SK-N-SH (cell line): ENCODE results near the gene CPT1B.

Source experiments
- CTCF ChIP-seq: fragments of 200-600 bp; sonication (generic); IDR thresholded peaks from 2 replicates; pipeline ENCODE4 v1.6.1; 2017; ENCODE audit warnings: antibody characterized with exemption, mild to moderate bottlenecking, moderate library complexity
- EP300 ChIP-seq, 2 experiments: IDR thresholded peaks; 2 replicates each; pipeline versions ENCODE4 v1.4.0 to v1.6.1; 2012; ENCODE audit warnings: borderline replicate concordance in 1 of 2, low read depth in 1 of 2, low read length in 1 of 2
- JUND ChIP-seq: IDR thresholded peaks from 2 replicates; pipeline ENCODE4 v1.4.0; 2012
- MAX ChIP-seq: IDR thresholded peaks from 2 replicates; pipeline ENCODE4 v1.4.0; 2012; ENCODE audit warnings: low read depth
- MEF2A ChIP-seq: IDR thresholded peaks from 2 replicates; pipeline ENCODE4 v1.4.0; 2012; ENCODE audit warnings: low read depth, borderline replicate concordance
- POLR2AphosphoS5 ChIP-seq: IDR thresholded peaks from 2 replicates; pipeline ENCODE4 v1.6.1; 2012; ENCODE audit warnings: low read depth, low read length
- REST ChIP-seq: IDR thresholded peaks from 2 replicates; pipeline ENCODE4 v1.6.1; 2012; ENCODE audit warnings: mild to moderate bottlenecking, low read depth, low read length, moderate library complexity
- RFX5 ChIP-seq: IDR thresholded peaks from 2 replicates; pipeline ENCODE4 v1.6.1; 2012; ENCODE audit warnings: mild to moderate bottlenecking, improper control_type of control experiment, low read length
- SIN3A ChIP-seq: IDR thresholded peaks from 2 replicates; pipeline ENCODE4 v1.6.1; 2012; ENCODE audit warnings: low read depth, mild to moderate bottlenecking, low read length, moderate library complexity, borderline replicate concordance
- SMC3 ChIP-seq: IDR thresholded peaks from 2 replicates; pipeline ENCODE4 v1.6.1; 2012; ENCODE audit warnings: low read depth, low read length, improper control_type of control experiment
- TCF12 ChIP-seq: IDR thresholded peaks from 2 replicates; pipeline ENCODE4 v1.4.0; 2012
- YY1 ChIP-seq: IDR thresholded peaks from 2 replicates; pipeline ENCODE4 v1.4.0; 2012; ENCODE audit warnings: low read depth, mild to moderate bottlenecking
- ZBTB33 ChIP-seq: IDR thresholded peaks from 2 replicates; pipeline ENCODE4 v1.4.0; 2012; ENCODE audit warnings: low read depth, borderline replicate concordance

GRCh38 chr22:50583294-50583861 lies 5.2 kb upstream of the CPT1B start:
- TF ChIP-seq CTCF (no peak), SIN3A (no peak), JUND (no peak), MAX (no peak), REST (no peak), SMC3 (no peak; the same call in 1 of the 2 replicates), POLR2AphosphoS5 (no peak), TCF12 (no peak), YY1 (no peak), MEF2A (no peak), EP300 (IDR thresholded peaks at IDR 0.05; ENCODE audit: borderline replicate concordance in 1 of 2, low read depth in 1 of 2, low read length in 1 of 2) (no peak), RFX5 (no peak), ZBTB33 (no peak)
